Left cardiac atrium (tissue), 4 donors: ENCODE data around the gene MICAL2. TPM values are rescaled to one million over a fixed set of nuclear protein-coding genes. Genes with fewer than 3 reads are reported as not detected.

Source experiments
- ATAC-seq, 2 donors: fragments of 200-7000 bp; cut with Tn5 transposase; one replicate each; pipeline ENCODE4 v1.9.1; 2020; ENCODE audit warnings: mild to moderate bottlenecking in 2 of 2, moderate library complexity in 2 of 2
- DNase-seq: peaks from one replicate; pipeline ENCODE4 v3.0.0-alpha.2; 2020
- intact Hi-C, 2 donors: fragments of 100-400 bp; cut with DNase I; formaldehyde crosslinking; loops; one replicate each; pipeline versions ENCODE4 v1.14.1 to v1.15.1; 2022 to 2023
- total RNA-seq, 2 donors: library from RNA; stranded (reverse); fragmentation: NEBNext Ultra II Directional; extraction: Animal tissue kit (Norgen Biotek cat#: 25700); gene quantifications; one replicate each; pipeline ENCODE4 v1.2.1, GENCODE V29; 2021
- donor health status: DM: no; HTN: yes; CAD: no.
- donor health status: DM: no; HTN: yes; CAD: no; lungs with severe emphysema.
- donor health status: DM: yes; HTN: yes; CAD: no.
- donor health status: Dilated cardiomyopathy.

Gene MICAL2
- total RNA-seq, 2 donors from 2014 or later: 74.5 to 128 TPM

DNA sequence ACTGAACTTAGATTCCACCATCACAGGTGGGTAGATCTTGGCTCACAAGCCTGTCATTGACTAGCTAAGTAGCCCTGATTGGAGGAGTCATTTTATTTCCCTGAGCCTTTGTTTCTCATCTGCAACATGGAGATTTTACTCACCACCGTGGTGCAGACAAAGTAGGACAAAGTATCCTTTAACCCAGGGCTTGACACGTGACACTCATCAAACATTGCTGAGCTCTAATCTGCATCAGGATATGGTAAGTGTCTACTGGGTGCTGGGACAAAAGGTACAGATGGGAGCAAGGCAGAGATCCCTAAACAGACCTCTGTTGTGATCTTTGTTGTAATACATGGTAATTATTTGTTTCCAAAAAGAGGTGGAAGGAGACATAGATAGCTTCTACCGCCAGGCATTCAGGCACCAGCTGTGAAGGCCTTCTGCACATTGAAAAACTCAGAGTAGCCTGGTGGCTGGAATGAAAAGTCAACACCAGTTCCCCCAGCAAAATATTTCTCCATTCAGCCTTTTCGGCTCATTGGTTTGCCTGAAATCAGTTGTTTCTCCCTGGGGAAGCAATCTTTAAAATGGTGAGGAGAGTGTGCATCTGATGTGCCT is 18.3 kb upstream of the MICAL2 start:
- ATAC-seq (no peak), DNase-seq (no peak)
- intact Hi-C loops: no loop called here

DNA sequence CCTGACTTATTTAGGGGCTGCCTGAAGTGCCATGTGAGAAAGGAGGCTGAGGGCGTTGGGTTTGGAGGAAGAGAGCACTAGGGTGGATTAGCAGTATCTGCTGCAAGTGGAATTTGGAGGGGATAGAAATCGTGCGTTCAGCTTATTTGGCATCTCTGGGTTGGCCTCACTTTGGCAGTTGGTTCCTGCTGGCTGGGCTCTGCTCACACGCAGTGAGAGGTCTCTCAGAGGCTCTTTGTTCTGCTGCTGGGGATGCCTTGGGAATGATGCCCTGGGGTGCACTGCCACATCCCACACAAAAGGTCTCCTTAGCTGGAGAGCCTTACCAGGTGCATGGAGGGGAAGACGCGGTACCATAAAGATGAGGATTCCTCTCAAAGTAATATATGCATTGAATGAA is 17.7 kb upstream of the MICAL2 start:
- intact Hi-C loops: no loop called here
- DNase-seq (no peak), ATAC-seq (peak in 1 of 2 donors; percentile 49)

DNA sequence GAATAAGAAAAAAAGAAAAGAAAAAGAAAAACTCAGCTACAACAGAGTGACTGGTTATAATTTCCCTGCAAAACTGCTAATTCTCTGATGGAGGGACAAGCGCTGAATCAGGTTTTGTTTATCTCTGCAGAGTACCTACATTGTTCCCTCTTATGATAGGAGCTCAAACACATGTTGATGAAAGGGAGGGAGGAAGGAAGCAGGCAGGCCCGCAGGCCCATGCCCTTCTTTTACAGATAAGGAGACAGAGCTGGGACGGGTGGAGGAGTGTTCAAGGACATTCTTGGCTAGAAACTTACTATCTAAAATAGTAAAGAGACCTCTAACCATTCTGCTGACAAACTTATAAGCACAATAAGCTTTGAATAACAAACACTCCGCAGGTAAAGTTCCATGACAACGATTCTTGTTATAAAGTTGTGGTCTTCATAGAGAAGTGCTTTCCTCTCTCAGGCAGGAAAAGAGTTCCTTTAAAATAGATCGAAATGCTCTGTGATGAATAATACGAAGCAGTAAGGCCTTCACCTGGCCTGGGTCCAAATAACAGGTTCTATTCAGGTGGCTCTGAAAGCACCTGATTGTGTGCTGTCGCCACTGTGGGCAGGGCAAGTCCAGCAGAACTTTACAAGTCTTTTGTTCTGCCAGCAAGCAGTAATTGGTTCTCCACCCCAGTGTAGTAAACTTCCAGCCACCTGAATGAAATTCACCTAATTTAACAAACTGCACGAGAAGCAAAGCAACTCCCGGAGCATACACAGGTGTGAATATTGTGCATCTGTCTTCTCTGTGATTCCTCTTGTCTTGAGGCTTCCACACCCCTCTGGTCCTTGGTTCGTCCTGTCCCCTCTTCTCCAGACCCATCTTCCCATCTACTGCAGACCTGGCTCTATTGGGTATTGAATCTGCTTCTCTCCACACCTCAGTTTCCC is 15.3 kb upstream of the MICAL2 start:
- DNase-seq: no peak
- peak in 1 of 2 donors; percentile 35 for ATAC-seq
- intact Hi-C loops: no loop called here

DNA sequence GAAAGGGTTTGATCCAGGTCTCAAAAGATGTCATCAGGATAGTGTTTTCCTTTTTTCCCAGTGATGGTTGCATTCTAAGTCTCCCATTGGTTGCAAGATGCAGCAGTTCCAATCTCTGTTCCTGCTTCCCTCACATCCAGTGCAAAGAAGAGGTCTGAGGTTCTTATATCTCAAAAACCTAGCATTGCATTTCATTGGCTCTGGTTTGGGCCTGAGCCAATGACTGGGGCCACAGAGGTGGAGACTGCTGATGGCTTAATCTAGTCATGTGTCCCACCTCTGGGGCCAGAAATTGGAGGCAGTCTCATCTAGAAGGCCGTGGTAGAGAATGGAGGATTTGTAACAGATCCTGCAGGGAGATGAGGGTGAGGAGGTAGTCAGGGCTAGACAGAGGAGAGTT is 13.2 kb upstream of the MICAL2 start:
- intact Hi-C loops: no loop called here
- ATAC-seq (no peak), DNase-seq (no peak)

DNA sequence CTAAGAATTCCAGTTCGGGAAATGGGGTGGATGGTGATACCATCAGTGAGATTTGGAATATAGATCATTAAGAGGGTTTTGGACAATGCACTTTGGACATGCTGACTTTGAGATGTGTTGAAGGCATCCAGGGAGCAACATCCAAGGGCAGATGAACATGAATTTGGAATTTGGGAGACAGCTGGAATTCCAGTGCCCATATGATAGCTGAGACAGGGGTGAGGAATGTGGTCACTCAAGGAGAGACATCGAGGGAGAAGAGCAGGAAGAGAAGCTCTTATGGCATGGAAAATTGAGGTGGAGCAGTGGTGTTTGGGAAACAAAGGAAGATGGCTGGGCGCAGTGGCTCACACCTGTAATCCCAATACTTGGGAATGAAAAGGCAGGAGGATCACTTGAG is 11.8 kb upstream of the MICAL2 start:
- ATAC-seq: no peak
- no peak for DNase-seq
- intact Hi-C loops: no loop called here

DNA sequence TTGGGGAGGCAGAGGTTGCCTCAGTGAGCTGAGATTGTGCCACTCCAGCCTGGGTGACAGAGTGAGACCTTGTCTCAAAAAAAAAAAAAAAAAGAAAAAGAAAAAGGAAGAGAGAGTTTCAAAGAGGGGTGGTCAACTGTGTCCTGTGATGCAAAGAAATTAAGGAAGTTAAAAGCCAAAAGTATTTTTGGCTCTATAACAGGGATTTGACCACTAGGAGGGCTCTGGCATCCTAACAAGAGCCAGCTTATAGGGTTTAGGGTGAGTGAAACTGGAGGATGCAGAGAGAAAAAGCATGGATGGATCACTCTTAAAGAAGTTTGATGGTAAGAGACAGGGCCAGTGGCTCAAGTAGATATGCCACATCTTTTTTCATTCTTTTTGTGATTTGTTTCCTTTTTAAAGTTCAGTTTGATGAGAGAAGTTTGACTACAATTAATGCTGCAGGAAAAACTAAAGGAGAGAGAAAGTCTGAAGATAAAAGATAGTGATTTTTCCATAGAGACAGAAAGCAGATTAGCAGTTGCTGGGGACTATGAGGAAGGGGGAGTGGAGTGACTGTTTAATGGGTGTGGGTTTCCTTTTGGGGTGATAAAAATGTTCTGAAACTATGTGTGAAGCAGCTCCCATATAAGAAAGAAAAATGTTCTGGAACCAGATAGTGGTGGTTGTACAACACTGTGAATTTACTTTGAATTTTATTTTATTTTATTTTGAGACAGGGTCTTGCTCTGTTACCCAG is 11.1 kb upstream of the MICAL2 start:
- intact Hi-C loops: no loop called here
- ATAC-seq: no peak

DNA sequence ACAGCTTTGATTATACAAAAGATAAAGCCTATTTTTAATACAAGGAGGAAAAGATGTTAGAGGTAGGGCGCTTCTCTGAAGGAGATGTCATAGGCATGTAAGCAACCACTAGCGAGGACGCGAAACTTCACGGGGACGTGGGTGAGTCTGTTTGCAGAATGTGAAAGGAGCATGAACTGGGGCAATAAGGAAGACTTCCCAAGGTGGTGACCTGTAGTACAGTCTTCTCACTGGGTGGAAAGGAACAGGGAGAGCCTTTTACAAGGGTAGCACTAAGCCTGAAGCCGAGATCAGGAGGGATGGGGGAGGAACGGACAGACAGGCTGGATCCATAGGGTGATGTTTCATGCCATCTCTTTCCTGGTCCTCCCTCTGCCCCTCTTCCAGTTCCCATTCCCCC is 10.0 kb upstream of the MICAL2 start:
- DNase-seq (no peak), ATAC-seq (no peak)
- intact Hi-C loops: loop anchor here in 1 of 2 donors (10.0 kb wide), 1 partner anchor 134 kb away; no protein-coding TSS in a partner anchor

More for the DNA sequence above, 11.1 kb upstream of the MICAL2 start:
- DNase-seq: no peak

DNA sequence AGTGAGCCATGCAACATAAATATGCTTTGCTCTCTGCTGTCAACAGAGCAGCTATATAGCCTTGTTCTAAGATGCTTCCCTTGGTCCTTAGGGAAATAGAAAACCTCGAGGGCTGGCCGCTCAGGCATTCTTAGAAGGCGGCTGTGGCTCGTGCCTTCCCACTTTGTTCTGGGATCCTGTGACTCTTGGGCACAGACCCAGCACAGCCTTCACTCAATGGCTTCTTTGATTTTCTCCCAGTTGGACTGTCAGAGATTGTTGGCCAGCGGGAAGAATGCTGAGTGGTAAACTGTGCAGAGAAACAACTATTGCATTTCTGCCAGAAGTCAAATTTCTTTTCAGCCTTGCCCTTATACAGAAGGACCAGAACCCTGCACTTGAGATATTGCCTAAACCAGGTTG is 9.5 kb upstream of the MICAL2 start:
- ATAC-seq (peak; percentile 45 to 66), DNase-seq (peak; percentile 45)
- intact Hi-C loops: loop anchor here in 1 of 2 donors (10.0 kb wide), 1 partner anchor 134 kb away; no protein-coding TSS in a partner anchor

DNA sequence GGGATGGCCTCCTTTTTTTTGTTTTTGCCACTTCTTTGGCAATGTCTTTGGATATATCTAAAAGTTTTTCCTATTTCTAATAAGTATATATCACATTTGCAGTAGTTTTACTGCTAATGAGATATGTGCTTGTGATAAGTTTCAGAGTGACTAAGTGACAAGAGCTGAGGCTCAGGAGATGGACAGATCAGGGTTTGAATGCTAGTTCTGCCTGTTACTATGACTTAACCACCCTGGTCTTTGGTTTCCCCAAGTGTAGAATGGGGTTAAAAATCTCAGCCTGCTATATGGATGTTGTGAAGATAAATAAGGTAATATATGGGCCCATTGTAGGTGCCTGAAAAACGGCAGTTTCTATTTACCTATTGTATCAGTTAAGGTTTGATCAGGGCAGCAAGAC is 9.1 kb upstream of the MICAL2 start:
- DNase-seq (no peak), ATAC-seq (no peak)
- intact Hi-C loops: loop anchor here in 1 of 2 donors (10.0 kb wide), 1 partner anchor 133 kb away; no protein-coding TSS in a partner anchor

DNA sequence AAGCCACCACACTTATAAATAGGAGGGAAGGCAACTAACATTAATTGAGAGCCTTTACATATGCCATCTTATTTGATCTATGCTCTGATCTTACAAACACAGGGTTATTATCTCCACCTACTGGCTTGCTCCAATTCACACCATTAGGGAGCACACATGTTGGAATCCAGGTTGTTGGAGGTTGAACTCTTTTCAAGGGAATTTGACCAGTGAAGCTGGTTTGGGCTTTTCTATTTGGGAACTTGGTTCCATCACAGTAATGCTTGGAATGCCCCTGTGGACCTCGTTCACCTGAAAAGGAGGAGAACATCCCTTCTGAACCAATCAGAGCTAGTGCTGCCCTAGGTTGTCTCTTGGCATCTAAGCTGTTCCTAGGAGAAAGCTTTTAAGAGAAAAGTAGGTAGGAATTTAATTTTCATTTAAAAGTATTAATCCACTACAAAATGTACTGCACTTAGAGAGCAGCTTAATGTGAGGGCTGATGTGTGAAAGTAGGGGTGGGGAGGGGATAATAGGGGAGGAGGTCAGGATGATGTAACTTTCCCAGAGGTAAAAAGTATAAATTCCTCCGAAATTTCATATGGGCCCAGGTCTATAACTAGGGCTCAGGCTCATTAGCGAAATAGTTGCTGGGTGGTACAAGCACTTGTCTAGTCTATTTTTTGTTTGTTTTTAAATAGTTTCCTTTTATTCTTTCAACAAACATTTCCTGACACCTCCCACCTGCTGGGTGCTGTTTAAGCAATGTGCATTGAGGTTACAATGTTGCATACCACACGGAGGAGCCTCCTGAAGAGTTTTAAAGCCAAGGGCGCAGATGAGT is 7.6 kb upstream of the MICAL2 start:
- intact Hi-C loops: loop anchor here in 1 of 2 donors (10.0 kb wide), 1 partner anchor 132 kb away; no protein-coding TSS in a partner anchor
- no peak for ATAC-seq
- no peak for DNase-seq

DNA sequence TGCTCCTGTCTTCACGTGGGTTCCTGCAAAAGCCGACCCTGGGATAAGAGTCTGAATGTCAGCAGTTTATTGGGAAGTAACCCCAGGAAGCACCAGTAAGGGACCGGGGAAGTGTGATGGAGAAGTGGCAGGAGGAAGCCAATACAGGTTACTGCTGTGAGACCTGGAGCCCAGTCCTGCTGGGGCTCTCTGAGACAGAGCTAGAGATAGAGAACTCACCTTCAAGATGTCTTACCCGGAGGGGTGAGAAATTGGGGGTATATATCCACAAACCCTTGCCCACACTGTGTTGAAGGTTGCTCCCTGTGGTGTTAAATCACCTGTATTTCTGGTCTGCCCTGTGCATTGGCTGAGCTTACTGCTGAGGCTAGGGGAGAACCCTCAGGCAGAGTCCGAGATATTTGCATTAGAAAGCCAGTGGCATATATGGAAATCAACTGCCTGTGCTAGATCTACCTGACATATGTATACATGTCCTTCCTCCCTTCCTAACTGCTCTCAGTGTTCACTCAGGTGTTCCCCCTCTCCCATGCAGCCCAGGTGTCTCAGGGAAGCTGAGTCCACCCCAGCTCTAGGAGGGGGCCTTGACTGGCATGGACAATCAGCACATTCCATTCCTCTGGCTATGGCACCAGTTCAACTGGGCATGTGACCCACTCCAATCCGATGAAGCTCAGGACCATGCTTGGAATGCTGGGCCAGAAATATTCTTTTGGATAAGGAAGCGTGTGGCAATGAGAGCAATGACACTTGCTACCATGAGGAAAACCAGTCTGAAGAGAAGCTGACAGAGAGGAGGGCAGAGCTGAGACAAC is 6.8 kb upstream of the MICAL2 start:
- peak; percentile 61 to 79 for ATAC-seq
- intact Hi-C loops: loop anchor here in 1 of 2 donors (10.0 kb wide), 1 partner anchor 131 kb away; no protein-coding TSS in a partner anchor
- no peak for DNase-seq

DNA sequence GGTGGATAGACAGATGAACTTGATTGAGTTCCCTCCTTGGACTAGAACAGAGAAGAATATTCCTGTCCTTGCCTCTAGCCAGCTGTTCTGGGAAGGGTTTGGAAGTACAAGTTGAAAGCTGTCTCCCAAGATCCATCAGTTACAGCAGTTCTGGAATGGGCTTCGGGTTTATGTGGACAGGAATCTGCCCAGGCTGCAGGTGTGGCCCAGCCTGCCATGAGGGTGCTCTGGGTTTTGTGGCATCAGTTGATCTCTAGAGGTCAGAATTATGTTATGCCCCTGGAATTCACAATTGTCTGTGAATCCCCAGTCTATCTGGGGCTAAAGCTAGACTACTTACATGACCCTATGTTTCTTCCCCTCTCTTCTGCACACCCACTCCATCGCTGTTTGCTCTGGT is 4.9 kb upstream of the MICAL2 start:
- ATAC-seq (no peak), DNase-seq (no peak)
- intact Hi-C loops: loop anchor here in 1 of 2 donors (10.0 kb wide), 1 partner anchor 129 kb away; no protein-coding TSS in a partner anchor

DNA sequence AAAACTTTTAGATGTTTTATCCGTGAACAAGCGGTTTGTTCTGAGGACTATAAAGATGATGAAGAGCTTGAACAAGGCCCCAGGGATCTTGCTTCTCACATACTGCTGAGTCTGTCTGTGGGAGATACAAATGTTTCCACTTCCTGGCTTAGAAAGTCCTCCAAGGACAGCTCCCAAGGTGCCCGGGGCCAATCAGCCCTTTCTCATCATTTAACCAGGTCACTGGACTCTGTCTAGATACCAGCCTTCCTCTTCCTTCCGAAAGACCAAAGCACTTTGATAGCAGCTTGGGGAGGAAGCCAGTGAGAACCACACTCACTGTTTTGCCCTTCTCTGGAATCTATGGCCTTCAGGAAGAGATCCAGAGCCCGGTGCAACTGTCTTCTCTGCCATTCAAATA is 4.3 kb upstream of the MICAL2 start:
- DNase-seq: no peak
- intact Hi-C loops: loop anchor here in 1 of 2 donors (10.0 kb wide), 1 partner anchor 129 kb away; no protein-coding TSS in a partner anchor
- ATAC-seq: no peak

DNA sequence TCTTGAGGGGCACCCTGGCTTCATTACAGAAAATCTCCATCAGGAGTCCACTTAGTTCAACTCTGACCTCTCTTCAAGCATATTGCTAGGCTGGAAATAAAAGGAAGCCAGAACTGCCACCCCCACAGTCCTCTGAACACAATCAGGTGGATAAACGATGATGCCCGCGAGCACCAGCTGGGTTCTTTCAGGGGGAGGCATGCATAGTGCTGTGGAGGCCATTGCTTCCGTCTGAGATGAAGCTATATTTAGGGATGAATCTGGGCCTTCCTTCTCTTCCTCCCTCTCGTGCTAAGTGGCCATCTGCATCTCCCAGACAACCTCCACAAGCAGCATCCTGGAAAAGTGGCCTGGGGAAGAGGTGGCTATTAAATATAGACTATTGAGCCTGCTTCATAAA is 3.9 kb upstream of the MICAL2 start:
- DNase-seq: no peak
- intact Hi-C loops: loop anchor here in 1 of 2 donors (10.0 kb wide), 1 partner anchor 128 kb away; no protein-coding TSS in a partner anchor
- ATAC-seq: no peak

DNA sequence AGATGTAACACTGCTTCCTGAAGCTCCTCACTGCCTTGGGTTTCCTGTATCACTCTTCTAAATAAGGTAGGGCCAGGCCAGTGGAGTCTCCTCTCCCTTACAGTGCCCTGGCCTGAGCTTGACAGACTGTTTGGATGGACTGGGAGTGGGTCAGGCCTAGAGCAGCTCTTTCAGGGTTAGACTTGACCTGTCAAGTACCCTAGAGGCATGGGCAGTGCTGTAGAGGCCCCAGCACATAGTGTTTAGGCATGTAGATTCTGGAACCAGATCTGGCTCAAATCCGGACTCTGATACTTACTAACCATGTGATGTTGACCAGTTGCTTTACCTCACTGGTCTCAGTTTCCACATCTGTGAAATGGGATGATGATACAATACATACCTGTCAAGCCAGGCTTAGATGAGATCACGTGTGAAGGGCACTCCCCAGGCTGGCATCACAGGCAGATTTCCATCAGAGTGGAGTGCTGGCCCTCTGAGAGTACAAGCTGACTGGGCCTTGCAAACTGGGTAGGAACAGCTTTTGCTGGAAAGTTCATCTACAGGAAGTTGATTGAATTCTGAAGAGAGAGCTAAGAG is 1.4 kb upstream of the MICAL2 start:
- intact Hi-C loops: loop anchor here in 1 of 2 donors (10.0 kb wide), 1 partner anchor 126 kb away; no protein-coding TSS in a partner anchor
- ATAC-seq: no peak
- DNase-seq: no peak

DNA sequence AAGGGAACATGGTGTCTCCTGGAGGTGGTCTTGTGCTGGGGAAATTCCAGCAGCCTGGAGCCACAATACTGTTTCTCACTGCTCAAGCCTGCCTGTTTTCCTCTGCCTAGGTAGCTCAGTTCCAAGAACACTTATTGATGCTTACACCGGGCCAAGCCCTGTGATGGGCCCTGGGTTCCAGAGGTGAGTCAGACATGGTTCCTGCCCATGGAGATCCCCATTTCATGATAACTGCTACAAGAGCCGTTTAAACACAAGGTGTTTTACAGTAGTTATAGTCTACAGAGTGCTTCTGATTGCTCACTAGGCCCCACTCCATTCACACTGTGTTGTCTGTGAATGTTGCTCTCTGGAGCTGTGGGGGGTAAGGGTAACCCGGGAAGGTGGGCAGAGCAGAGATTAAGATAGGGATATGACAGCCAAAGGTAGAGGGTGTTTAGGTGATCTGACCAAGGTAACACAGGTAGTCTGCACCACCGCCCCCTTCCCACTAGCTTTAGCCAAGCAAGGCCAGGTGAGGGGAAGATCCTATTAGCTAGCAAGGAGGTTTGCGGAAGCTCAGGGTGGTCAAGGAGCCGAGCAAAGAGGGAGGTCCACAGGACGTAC is 696 bp upstream of the MICAL2 start:
- ATAC-seq (peak in 1 of 2 donors; percentile 0), DNase-seq (no peak)
- intact Hi-C loops: loop anchor here in 1 of 2 donors (10.0 kb wide), 1 partner anchor 125 kb away; no protein-coding TSS in a partner anchor
